Stimulated activated CD4-positive, alpha-beta T cell treated with anti-CD3 and anti-CD28 coated beads, Interleukin-15, amount 100 ng/mL, for 1 hour (primary cell): ENCODE results near the gene PANK4.

Source experiments
- DNase-seq, 2 donors: peaks; one replicate each; pipeline ENCODE4 v3.0.0-alpha.2; 2020; ENCODE audit warnings: low read depth in 1 of 2, low spot score in 1 of 2

PANK4 gene

DNA sequence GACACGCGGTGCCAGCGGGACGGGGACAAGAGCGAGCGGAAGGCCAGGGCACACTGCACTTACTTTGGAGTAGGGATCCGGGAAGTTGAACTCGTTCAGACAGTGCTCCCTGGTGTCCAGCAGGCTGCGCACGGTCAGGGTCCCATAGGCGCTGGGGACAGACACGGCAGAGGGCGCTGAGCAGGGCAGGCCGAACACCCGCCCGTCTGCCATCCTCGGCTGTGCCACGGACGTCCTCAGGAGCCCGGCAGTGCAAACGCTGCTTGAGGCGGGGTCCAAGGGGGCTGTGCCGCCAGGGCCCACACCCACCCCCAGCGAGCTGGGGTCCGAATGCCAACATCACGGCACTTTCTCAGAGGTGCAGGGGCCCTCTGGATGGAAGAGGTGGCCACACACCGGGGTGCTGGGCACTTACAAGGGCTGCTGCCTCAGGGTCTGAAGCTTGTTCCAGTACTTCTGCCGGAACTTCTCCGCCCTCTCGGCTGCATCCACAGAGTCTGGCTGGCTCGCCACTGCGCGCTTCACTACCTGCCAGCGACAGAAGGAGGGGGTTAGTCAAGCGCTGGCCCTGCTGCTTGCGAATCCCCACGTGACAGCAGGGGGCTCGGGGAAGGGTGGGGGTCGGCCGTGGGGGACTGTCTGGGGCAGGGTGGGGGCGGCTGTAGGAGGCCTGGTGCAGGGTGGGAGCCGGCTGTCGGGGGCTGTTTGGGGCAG is 12.3 kb downstream of the PANK4 start:
- no peak for DNase-seq

DNA sequence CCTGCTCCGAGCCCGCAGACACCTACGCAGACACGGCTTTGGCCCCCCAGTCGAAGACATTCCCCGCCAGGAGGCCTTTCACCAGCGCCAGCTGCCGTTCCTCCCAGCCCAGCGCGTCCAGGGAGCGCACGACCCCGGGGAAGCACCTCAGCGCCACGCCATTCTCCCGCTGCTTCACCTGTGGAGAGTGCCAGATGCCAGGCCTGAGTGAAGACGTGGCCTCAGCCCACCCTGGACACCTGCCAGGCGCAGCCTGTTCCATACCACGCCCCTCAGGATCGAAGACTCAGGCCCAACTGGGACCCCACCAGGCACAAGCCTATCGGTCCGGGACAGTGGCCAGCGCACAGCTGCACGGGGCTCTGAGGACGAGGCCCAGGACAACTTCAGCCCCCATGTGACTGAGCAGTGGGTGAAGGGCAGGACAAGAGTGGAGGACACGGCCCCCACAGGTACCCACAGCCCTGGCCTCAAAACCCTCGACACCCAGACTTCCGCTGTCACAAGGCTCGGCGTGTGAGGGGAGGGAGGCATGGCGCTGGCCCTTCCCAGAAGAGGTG is 13.5 kb downstream of the PANK4 start:
- DNase-seq: no peak

DNA sequence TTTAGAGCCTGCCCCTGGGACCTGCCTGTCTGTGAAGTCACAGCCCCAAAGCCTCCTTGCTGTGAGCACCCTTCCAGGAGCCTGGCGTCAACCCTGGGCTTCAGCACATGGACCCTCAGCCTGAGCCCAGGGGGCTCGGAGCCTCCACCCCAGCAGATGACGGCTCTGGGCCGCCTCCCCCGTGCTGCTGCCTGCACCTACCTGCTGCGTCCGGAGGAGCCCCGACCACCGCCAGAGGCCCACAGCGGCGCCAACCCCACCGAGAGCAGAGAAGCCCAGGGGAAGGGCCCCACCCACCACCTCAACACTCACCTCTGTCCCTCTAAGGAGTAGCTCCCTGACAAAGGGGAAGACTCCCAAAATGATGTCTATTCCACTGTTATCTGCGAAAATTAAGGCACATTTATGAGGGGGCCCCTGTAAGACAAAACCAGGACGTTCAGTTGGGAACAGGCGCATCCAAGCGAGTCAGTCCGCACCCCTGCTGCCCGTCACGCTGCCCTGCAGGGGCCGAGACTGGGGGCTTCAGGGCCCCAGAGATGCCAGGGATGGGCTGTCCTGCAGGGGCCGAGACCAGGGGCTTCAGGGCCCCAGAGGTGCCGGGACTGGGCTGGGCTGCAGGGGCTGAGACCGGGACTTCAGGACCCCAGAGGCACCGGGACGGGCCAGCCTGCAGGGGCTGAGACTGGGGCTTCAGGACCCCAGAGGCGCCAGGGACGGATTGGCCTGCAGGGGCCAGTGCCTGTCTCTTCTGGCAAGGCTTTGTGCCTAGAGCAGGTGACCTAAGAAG is 15.8 kb downstream of the PANK4 start:
- DNase-seq: no peak

DNA sequence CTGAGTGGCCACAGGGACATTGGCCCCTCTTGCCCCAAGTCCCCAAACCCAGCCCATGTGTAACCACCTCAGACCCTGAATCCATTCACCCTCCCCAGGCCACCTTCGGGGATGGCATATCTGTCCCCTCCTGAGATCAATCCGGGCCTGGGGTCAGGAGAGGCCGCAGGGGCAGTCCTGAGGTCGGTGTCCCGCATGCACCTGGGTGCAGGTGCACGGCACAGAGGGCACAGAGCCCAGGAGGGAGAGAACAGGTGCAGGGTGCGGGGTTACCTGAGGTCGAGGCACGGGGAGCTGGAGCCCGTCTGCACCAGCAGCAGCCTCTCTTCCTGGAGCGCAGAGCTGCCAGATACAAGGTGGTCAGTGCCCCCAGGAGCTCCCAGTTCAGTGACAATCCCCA is 16.8 kb downstream of the PANK4 start:
- DNase-seq: no peak

DNA sequence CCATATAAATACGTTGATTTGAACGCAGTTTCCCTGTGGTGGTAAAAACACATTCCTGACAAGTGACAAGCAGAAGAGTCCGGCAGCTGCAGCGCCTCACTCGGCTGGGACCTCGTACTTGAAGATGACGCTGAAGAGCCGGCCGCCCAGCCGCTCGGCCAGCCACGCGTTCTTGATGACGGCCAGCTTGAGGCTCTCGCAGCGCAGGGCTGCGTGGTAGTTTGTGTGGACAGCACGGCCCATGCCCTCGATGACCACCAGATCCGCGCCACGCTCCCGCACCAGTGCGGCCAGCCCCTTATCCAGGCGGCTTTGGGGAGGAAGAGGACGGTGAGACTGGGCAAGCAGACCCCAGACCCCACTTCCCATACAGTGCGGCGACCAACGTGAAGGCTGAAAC is 17.6 kb downstream of the PANK4 start:
- DNase-seq: no peak

DNA sequence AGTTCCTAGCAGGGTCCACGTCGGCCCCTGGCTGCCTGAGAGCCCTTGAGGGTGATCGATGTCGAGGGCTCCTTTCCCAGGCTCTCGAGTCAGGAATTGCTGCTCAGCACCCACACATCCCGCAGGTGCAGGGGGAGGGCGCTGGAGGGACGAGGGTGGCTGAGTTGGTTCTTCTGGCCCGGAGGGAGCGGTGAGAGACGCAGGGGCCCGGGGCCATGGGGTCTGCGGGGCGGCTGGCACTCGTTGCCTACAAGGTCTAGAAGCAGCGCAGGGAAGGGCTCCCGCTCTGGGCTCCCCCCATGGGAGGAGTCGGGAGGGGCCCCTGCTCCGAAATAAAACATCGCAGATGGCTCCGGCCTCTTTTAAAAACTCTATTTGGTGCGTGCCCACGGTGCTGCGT is 18.2 kb downstream of the PANK4 start:
- DNase-seq: no peak

DNA sequence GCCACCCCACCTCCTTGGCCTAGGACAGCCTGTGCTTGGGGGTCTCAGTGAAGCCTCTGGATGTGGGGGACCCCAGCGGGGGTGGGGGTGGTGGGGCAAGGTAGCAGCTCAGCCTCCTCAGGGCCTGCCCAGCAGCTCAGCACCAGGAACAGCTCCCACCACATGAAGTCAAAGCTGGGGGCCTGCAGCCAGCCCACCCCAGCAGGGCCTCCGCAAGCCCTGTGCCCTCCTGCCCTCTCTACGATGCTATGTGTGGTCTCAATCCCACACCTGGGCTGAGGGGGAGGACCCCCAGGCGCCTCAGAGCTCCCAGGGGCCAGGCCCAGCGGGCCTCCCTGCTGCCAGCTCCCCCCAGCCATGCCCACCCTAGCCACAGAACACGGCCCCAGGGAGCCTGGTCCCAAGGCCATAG is 18.6 kb downstream of the PANK4 start:
- no peak for DNase-seq

DNA sequence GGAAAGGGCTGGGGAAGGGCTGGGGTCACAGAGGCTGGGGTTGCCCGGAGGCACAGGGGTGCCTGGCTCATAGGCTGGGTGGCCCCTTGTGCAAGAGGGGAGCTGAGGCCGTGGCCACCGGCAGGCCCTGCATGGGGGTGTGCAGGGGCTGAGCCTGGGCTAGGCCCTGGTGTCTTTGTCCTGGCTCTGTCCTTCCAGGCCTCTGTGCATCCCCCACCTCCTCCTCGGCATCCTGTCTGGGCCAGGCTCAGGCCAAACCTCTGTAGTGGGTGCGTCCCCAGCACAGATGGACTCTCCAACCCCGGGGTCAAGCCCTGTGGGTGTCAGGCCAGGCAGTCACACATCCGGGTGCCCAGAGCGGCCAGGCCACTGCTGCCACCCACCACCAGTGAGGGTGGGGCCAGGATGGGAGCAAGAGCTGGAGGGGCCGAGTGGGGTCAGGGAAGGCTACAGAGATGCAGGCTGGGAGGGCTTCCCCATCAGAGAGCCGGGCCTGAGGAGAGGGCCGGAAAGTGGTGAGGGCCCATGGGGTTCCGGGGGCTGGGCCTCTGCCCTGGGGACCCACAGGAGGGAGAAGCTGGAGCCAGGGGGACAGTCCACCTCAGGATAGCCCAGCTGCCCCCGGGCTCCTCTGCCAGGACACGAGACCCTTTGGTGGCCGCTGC is 19.4 kb downstream of the PANK4 start:
- DNase-seq: no peak

DNA sequence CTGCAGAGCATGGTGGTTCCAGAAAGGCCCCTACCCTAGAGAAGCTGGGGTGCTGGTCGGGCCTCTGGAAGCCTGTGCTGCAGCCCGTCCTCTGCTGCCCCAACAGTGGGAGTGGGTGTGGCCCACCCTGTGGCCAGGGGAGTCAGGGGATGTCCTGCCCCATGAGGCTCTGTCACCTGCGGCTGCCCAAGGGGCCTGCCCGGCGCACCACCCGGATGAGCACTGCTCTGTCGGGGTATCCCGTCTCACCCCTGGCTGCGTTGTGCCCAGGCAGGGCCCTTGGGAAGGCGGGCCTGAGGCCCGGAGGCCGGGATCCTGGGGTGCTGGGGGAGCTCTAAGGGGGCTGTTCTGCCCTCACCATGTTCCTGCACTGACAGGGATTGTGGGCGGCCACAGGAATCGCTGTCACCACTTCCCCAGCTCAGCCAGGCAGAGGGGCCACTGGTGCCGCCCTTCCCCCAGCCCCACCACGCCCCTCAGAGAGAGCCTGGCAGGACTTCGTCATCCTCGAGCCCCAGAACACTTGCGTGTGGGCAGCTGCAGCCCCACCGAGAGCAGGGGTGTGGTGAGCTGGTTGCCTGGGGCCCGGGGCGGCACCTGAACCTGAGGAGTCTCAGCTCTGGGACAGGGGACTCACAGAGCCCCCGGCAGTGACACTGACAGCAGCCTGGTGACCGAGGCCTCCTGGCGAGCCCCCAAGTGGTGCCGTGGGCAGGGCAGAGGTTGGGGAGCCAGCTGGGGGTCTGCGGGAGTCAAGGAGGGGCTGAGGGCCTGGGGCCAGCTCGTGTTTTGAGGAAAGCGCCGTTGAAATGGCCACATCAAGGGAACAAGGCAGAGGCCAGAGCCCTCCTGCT is 20.2 kb downstream of the PANK4 start:
- no peak for DNase-seq

DNA sequence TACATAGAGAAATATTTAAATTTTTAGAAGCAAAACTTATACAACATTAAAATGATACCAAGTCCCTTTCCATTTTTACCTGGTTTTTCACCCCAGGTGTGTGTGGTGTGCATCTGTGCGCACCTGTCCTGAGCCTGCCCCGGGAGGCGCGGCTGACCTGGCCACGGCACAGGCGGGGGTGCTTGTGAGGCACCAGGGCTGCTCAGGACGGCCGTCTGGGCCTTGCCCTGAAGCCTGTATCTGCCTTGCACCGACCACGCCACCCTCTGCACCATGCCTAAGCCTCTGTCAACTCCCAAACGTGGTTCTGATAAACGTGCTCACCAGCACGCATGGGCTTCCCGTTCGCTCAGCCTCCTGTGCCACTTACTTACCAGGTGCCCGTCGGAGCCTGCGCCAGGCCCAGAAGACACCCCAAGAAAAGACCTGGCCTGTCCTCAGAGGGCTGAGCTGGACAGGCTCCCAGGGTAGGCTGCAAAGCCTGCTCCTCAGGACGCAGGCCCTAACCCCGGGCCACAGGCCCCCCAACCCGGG is 20.9 kb downstream of the PANK4 start:
- no peak for DNase-seq

DNA sequence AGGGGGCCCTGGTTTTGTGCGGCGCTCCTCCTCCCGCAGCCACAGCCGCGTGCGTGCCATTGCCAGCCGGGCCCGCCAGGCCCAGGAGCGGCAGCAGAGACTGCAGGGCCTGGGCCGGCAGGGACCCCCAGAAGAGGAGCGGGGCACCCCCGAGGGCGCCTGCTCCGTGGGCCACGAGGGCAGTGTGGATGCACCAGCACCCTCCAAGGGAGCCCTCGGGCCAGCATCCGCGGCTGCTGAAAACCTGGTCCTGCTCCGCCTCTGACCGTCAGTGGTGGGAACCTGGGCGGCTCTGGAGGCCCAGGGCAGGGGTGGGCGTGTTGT is 21.5 kb downstream of the PANK4 start:
- DNase-seq: no peak

DNA sequence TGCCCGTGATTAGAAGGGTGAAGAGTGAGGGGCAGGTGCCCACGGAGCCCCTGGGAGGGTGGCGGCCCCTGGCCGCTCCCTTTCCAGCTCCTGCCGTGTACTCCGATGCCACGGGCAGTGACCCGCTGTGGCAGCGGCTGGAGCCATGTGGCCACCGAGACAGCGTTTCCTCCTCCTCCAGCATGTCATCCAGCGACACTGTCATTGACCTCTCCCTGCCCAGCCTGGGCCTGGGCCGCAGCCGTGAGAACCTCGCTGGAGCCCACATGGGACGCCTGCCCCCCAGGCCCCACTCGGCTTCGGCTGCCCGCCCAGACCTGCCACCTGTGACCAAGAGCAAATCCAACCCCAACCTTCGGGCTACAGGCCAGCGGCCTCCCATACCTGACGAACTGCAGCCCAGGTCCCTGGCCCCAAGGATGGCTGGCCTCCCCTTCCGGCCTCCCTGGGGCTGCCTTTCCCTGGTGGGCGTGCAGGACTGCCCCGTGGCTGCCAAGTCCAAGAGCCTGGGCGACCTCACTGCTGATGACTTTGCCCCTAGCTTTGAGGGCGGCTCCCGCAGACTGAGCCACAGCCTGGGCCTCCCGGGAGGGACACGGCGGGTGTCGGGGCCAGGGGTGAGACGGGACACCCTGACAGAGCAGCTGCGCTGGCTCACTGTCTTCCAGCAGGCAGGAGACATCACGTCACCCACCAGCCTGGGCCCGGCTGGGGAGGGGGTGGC is 22.0 kb downstream of the PANK4 start:
- DNase-seq: no peak

DNA sequence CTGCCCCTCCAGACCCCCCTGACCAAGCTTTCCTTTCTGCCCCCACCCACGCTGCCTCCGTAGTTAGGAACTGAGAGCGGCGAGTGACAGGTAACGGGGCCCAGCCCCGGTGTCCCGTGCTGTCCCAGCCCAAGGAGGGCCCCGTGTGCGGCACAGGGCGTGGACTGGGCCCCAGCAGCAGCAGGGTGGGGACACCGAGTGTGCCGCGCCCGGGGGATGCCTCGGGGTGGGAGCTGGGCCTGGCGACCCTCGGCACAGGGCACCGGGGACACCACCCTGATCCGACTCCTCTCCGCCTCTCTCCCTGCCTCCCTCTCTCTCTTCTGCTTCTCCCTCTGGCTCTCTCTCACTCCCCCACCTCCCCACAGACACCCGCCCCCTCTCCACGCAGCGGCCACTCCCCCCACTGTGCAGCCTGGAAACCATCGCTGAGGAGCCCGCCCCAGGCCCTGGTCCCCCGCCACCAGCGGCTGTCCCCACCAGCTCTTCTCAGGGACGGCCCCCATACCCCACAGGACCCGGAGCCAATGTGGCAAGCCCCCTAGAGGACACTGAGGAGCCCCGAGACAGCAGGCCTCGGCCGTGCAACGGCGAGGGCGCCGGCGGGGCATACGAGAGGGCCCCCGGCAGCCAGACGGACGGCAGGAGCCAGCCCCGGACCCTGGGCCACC is 22.7 kb downstream of the PANK4 start:
- no peak for DNase-seq

DNA sequence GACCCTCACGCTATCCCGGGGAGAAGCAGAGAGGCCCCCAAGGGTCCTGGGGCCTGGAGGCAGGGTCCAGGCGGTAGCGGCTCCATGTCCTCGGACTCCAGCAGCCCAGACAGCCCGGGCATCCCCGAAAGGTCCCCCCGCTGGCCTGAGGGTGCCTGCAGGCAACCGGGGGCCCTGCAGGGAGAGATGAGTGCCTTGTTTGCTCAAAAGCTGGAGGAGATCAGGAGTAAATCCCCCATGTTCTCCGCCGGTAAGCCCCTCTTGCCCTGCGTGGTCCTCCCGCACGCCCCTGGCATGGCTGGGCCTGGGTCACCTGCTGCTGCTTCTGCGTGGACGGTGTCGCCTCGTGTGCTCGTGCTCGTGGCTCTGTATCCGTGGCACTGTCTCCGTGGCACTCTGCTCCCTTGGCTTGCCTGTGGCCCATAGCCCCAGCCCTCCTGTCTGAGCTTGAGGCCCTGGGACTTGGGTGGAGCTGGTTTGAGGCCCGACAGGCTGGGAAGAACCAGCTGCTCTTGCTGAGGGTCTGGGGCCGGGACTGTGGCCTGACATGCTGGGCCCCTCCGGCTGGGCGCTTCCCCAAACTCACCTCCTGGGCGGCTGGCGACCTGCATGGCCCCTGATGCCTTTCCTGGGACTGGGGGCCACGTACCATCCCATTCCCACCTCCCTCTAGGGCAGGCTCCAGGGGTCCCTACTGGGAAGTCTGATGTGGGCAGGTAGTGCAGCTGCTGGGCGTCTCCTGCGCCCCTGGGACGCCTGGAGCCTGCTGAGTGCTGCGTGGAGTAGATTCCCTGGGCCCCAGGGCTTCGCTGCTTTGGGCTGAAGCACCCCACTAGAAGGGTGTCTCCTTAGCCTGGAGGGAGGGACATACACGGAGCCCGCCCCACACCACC is 23.5 kb downstream of the PANK4 start:
- no peak for DNase-seq

DNA sequence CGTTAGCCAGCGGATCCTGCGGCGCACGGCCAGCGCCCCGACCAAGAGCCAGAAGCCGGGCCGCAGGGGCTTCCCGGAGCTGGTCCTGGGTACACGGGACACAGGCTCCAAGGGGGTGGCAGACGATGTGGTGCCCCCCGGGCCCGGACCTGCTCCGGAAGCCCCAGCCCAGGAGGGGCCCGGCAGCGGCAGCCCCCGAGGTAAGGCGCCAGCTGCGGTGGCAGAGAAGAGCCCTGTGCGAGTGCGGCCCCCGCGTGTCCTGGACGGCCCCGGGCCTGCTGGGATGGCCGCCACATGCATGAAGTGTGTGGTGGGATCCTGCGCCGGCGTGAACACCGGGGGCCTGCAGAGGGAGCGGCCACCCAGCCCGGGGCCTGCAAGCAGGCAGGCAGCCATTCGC is 24.2 kb downstream of the PANK4 start:
- no peak for DNase-seq

DNA sequence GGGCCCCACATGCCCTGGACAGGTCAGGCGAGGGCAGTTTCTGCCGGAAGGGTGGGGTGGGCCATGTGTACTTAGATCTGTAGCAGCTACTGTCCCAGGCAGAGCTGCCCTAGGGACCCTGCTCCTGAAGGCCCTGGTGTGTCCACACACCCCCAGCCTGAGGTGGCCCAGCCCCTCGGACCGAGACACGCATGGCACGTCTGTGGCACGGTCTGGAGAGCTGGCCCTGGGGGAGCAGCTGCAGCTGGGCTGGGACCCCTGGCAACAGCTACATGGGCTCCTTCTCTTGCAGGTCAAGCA is 24.6 kb downstream of the PANK4 start:
- no peak for DNase-seq

DNA sequence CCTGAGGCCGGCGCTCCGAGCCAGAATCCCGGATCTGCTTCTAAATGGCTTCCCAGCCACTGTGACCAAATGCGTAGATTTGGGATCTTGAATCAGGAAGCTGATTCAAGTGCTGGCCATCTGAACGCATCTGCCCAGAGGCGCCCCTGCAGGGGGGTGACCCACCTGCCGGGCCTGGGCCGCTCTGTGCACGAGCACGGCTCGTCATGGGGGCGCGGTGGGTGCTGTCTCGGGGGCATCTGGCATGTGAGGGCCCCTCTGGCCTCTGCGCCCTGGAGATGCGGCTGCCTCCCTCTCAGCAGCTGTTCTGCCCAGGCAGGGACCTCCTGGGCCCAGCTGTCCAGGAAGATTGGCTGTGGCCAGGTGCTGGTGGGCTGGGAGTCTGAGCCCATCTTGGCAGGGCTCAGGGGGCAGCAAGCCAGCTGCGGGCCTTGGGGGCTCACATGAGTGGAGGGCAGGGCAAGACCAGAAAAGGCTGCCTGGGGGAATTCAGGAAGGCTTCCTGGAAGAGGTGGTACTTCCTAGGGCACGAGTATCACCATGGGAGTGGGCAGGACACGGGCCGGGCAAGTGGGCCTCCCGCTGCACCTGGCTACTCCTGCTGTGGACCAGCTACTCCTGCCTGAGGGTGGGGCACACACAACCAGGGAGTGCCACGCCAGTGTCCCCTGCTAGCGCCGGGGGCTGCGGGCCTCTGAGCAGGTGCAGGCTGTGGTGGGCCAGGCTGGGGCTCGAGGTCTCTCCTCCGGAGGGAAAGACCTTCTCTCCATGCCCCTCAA is 25.2 kb downstream of the PANK4 start:
- no peak for DNase-seq

DNA sequence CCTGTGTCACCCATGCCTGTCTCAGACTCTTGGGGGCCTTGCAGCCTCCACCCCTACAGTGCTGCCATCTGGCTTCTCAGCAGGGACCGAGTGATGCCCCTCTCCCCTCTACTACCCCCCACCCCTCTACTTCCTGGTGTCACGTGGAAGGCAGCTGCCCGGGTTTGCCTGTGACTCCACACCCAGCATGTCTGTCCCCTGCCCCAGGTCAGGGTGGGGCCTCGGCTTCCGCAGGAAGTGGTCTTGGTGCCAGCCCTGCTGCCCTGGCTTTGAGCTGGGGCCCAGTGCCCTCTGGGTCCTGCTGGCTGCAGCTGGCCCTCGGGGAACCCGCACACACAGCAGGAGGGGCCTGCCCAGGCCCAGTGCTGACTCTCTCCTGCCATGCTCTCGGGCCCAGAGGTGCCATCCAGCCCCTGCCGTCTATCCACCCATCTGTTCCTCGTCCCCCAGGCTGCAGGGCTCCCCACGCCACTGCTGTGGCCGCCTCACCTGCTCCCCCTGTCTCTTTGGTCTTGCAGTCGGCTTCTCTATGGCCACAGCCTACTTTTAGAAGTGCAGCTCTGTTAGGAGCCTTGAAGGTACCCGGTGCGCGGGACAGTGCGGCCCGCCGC is 26.3 kb downstream of the PANK4 start:
- no peak for DNase-seq
